GM18508 (cell line): Measurements from ENCODE around the gene NFATC1.

ENCODE experiments used
- ATAC-seq: cut with Tn5 transposase; IDR thresholded peaks from one replicate; pipeline ENCODE4 v1.9.1; 2021; ENCODE audit warnings: moderate number of reproducible peaks; ENCODE audit not compliant: insufficient read depth, unreplicated experiment

The NFATC1 gene

GRCh38 chr18:79387214-79387613 lies 8.5 kb upstream of the NFATC1 start:
- no peak for ATAC-seq

- no peak for ATAC-seq
Measured at GRCh38 chr18:79387615-79388014, 8.1 kb upstream of the NFATC1 start.

GRCh38 chr18:79388043-79388442 lies 7.7 kb upstream of the NFATC1 start:
- ATAC-seq, result no peak

GRCh38 chr18:79389689-79390088 lies 6.0 kb upstream of the NFATC1 start:
- no peak for ATAC-seq

GRCh38 chr18:79392226-79392625 lies 3.5 kb upstream of the NFATC1 start:
- no peak for ATAC-seq

- ATAC-seq, result no peak
Measured at GRCh38 chr18:79393181-79393634, 2.5 kb upstream of the NFATC1 start.

GRCh38 chr18:79393635-79394533 lies 1.8 kb upstream of the NFATC1 start:
- ATAC-seq, result no peak

- no peak for ATAC-seq
Measured at GRCh38 chr18:79394534-79395307, 1.0 kb upstream of the NFATC1 start.

- no peak for ATAC-seq
Measured at GRCh38 chr18:79395308-79395640, 456 bp upstream of the NFATC1 start.

- ATAC-seq, result no peak
Measured at GRCh38 chr18:79396431-79397246, 909 bp downstream of the NFATC1 start.

- no peak for ATAC-seq
Measured at GRCh38 chr18:79397247-79397829, 1.6 kb downstream of the NFATC1 start.

- no peak for ATAC-seq
Measured at GRCh38 chr18:79397830-79398761, 2.4 kb downstream of the NFATC1 start.

- no peak for ATAC-seq
Measured at GRCh38 chr18:79399275-79400081, 3.7 kb downstream of the NFATC1 start.

- no peak for ATAC-seq
Measured at GRCh38 chr18:79400091-79400590, 4.4 kb downstream of the NFATC1 start.

- no peak for ATAC-seq
Measured at GRCh38 chr18:79400591-79401381, 5.1 kb downstream of the NFATC1 start.

GRCh38 chr18:79401494-79402208 lies 5.9 kb downstream of the NFATC1 start:
- no peak for ATAC-seq

- no peak for ATAC-seq
Measured at GRCh38 chr18:79402209-79402576, 6.5 kb downstream of the NFATC1 start.
